SK-N-SH (cell line): Measurements from ENCODE around the gene RBP3. TPM values are rescaled to one million over a fixed set of nuclear protein-coding genes. Genes with fewer than 3 reads are reported as not detected.

Experiments
- CTCF ChIA-PET: fragments of 300-600, 350-600 bp; formaldehyde crosslinking; extraction: SDS; loops from one replicate; lab custom pipeline; 2021; lab: Yijun Ruan, JAX
- POLR2A ChIA-PET: fragments of 350-600 bp; sonication (Branson Sonifier 250); formaldehyde crosslinking; extraction: SDS; loops from one replicate; lab custom pipeline; 2020; ENCODE audit warnings: antibody characterized with exemption, inconsistent platforms; lab: Yijun Ruan, JAX
- DNase-seq: peaks from one replicate; pipeline ENCODE4 v3.0.0; 2012
- H2AFZ ChIP-seq: fragments of 200-600 bp; sonication (generic); 2 replicates; pipeline ENCODE4 v1.8.1; 2016; ENCODE audit warnings: antibody characterized with exemption, mild to moderate bottlenecking, low read depth
- H3F3A ChIP-seq: fragments of 200-600 bp; sonication (generic); replicated peaks from 2 replicates; pipeline ENCODE3; 2016; ENCODE audit warnings: antibody characterized with exemption, mild to moderate bottlenecking; ENCODE audit not compliant: insufficient read depth
- H3K27ac ChIP-seq, 2 experiments: fragments of 200-500 bp in 1 of 2; fragments of 200-600 bp in 1 of 2; sonication (Bioruptor generic) in 1 of 2; sonication (generic), shearing (Covaris generic) in 1 of 2; 2 replicates each; pipeline versions ENCODE4 v1.5.1 to v1.6.1; 2014 to 2016; ENCODE audit warnings: low read depth in 2 of 2, inconsistent platforms in 1 of 2, low read length in 1 of 2, mild to moderate bottlenecking in 1 of 2, mixed read lengths in 1 of 2
- H3K27me3 ChIP-seq: fragments of 200-600 bp; sonication (generic), shearing (Covaris generic); 2 replicates; pipeline ENCODE4 v1.6.1; 2016; ENCODE audit warnings: mixed run types; ENCODE audit not compliant: insufficient read depth
- H3K36me3 ChIP-seq, 2 experiments: fragments of 200-500 bp in 1 of 2; fragments of 200-600 bp in 1 of 2; sonication (Bioruptor generic) in 1 of 2; sonication (generic) in 1 of 2; replicated peaks in 1 of 2; 2 replicates each; pipeline versions ENCODE3 to v1.5.1; 2014 to 2016; ENCODE audit warnings: low read length in 1 of 2, mild to moderate bottlenecking in 1 of 2; ENCODE audit not compliant: insufficient read depth in 2 of 2, control insufficient read depth in 1 of 2
- H3K4me1 ChIP-seq, 2 experiments: fragments of 200-500 bp in 1 of 2; fragments of 200-600 bp in 1 of 2; sonication (Bioruptor generic) in 1 of 2; sonication (generic), shearing (Covaris generic) in 1 of 2; 2 replicates each; pipeline versions ENCODE4 v1.5.1 to v1.6.1; 2014 to 2016; ENCODE audit warnings: low read depth in 1 of 2, low read length in 1 of 2, mixed run types in 1 of 2; ENCODE audit not compliant: insufficient read depth in 2 of 2, control insufficient read depth in 1 of 2
- H3K4me2 ChIP-seq: fragments of 200-600 bp; sonication (generic), shearing (Covaris generic); 2 replicates; pipeline ENCODE4 v1.6.1; 2017; ENCODE audit warnings: mixed run types
- H3K4me3 ChIP-seq, 2 experiments: fragments of 200-500 bp in 1 of 2; fragments of 200-600 bp in 1 of 2; sonication (Bioruptor generic) in 1 of 2; sonication (generic), shearing (Covaris generic) in 1 of 2; 2 replicates each; pipeline versions ENCODE4 v1.5.1 to v1.8.1; 2014 to 2016; ENCODE audit warnings: low read depth in 2 of 2, inconsistent platforms in 1 of 2, low read length in 1 of 2, mild to moderate bottlenecking in 1 of 2, mixed read lengths in 1 of 2, moderate library complexity in 1 of 2
- H3K79me2 ChIP-seq: fragments of 200-600 bp; sonication (generic); 2 replicates; pipeline ENCODE4 v1.8.1; 2017; ENCODE audit warnings: mild to moderate bottlenecking; ENCODE audit not compliant: insufficient read depth
- H3K9ac ChIP-seq: fragments of 200-600 bp; sonication (generic); 2 replicates; pipeline ENCODE4 v1.6.1; 2017; ENCODE audit warnings: mixed run types
- H3K9me2 ChIP-seq: fragments of 200-600 bp; sonication (generic); 2 replicates; pipeline ENCODE4 v1.6.1; 2017; ENCODE audit warnings: mixed run types
- H3K9me3 ChIP-seq: fragments of 200-600 bp; sonication (generic); 2 replicates; pipeline ENCODE4 v1.6.1; 2017; ENCODE audit warnings: mixed run types, mild to moderate bottlenecking, moderate library complexity
- H4K20me1 ChIP-seq: fragments of 200-600 bp; sonication (generic); 2 replicates; pipeline ENCODE4 v1.6.1; 2017; ENCODE audit warnings: mild to moderate bottlenecking, mixed run types; ENCODE audit not compliant: insufficient read depth
- ELF1 ChIP-seq: IDR thresholded peaks from 2 replicates; pipeline ENCODE4 v1.4.0; 2012
- EP300 ChIP-seq, 2 experiments: IDR thresholded peaks; 2 replicates each; pipeline versions ENCODE4 v1.4.0 to v1.6.1; 2012; ENCODE audit warnings: borderline replicate concordance in 1 of 2, low read depth in 1 of 2, low read length in 1 of 2
- EZH2phosphoT487 ChIP-seq: fragments of 200-600 bp; sonication (generic); IDR thresholded peaks from 2 replicates; pipeline ENCODE4 v1.6.1; 2017; ENCODE audit warnings: low read depth, mixed run types, mild to moderate bottlenecking, antibody characterized with exemption, moderate library complexity, borderline replicate concordance
- FOXJ3 ChIP-seq: sonication (generic); formaldehyde crosslinking; IDR thresholded peaks from 2 replicates; pipeline ENCODE4 v1.5.1; 2020; ENCODE audit warnings: mild to moderate bottlenecking, missing genetic modification reagents
- IRF3 ChIP-seq: fragments of 150-350 bp; IDR thresholded peaks from 2 replicates; pipeline ENCODE4 v1.6.1; 2016; ENCODE audit warnings: mild to moderate bottlenecking, low read depth, low read length
- MAX ChIP-seq: IDR thresholded peaks from 2 replicates; pipeline ENCODE4 v1.4.0; 2012; ENCODE audit warnings: low read depth
- MEF2A ChIP-seq: IDR thresholded peaks from 2 replicates; pipeline ENCODE4 v1.4.0; 2012; ENCODE audit warnings: low read depth, borderline replicate concordance
- MXI1 ChIP-seq: IDR thresholded peaks from 2 replicates; pipeline ENCODE4 v1.6.1; 2012; ENCODE audit warnings: mild to moderate bottlenecking, low read depth, low read length, improper control_type of control experiment
- PBX3 ChIP-seq: IDR thresholded peaks from 2 replicates; pipeline ENCODE4; 2012
- POLR2AphosphoS5 ChIP-seq: IDR thresholded peaks from 2 replicates; pipeline ENCODE4 v1.6.1; 2012; ENCODE audit warnings: low read depth, low read length
- RAD21 ChIP-seq: IDR thresholded peaks from 2 replicates; pipeline ENCODE4 v1.6.1; 2012; ENCODE audit warnings: mild to moderate bottlenecking, low read length
- RCOR1 ChIP-seq: fragments of 150-350 bp; IDR thresholded peaks from 2 replicates; pipeline ENCODE4 v1.6.1; 2017; ENCODE audit warnings: antibody characterized with exemption, low read length
- RXRA ChIP-seq: IDR thresholded peaks from 2 replicates; pipeline ENCODE4 v1.4.0; 2012; ENCODE audit warnings: low read depth, mild to moderate bottlenecking, borderline replicate concordance
- SIN3A ChIP-seq: IDR thresholded peaks from 2 replicates; pipeline ENCODE4 v1.6.1; 2012; ENCODE audit warnings: low read depth, mild to moderate bottlenecking, low read length, moderate library complexity, borderline replicate concordance
- SMC3 ChIP-seq: IDR thresholded peaks from 2 replicates; pipeline ENCODE4 v1.6.1; 2012; ENCODE audit warnings: low read depth, low read length, improper control_type of control experiment
- TAF1 ChIP-seq: IDR thresholded peaks from 2 replicates; pipeline ENCODE4 v1.6.1; 2012; ENCODE audit warnings: low read depth, mild to moderate bottlenecking, low read length, moderate library complexity, borderline replicate concordance
- TCF12 ChIP-seq: IDR thresholded peaks from 2 replicates; pipeline ENCODE4 v1.4.0; 2012
- USF1 ChIP-seq: IDR thresholded peaks from 2 replicates; pipeline ENCODE4 v1.4.0; 2012; ENCODE audit warnings: low read depth, borderline replicate concordance
- YY1 ChIP-seq: IDR thresholded peaks from 2 replicates; pipeline ENCODE4 v1.4.0; 2012; ENCODE audit warnings: low read depth, mild to moderate bottlenecking
- ZBTB33 ChIP-seq: IDR thresholded peaks from 2 replicates; pipeline ENCODE4 v1.4.0; 2012; ENCODE audit warnings: low read depth, borderline replicate concordance
- WGBS: methylation state at CpG from one replicate; pipeline ENCODE4 v1.1.6; 2017; ENCODE audit warnings: low lambda C conversion rate; 5-methylcytosine and 5-hydroxymethylcytosine counted together
- polyA plus RNA-seq, 3 experiments: library from polyadenylated mRNA; depleted of rRNA; stranded (reverse); fragments of >200 nt; gene quantifications; 2 replicates each; pipeline ENCODE4 v1.2.3, GENCODE V29; 2012

RBP3 gene
- polyA plus RNA-seq, 1 of the 3 experiments (the other 2 are of a cell fraction): not detected

- H3K9ac ChIP-seq: no peak overlapping the region
- H3K27ac ChIP-seq: no peak overlapping the region
- H3K27me3 ChIP-seq: no peaks in the 10 kb centered on the region
- peaks cover 0 to 6% of the 10 kb centered on the region in 2 experiments; a peak in 1 of 4 replicates for H3K4me1 ChIP-seq
- H2AFZ ChIP-seq: no peak overlapping the region
- no peaks in the 10 kb centered on the region for H3K9me3 ChIP-seq
- DNase-seq: peak; percentile 10
- no peaks in the 10 kb centered on the region for H3K36me3 ChIP-seq
- no peaks in the 10 kb centered on the region for H4K20me1 ChIP-seq
- POLR2A ChIA-PET: no interaction called here
- H3K4me3 ChIP-seq: no peak overlapping the region
- CTCF ChIA-PET: interaction anchor here (1.2 to 7.4 kb wide), 3 partner anchors 10 to 32 kb away, joined by 3 to 50 read pairs (median 7); partner anchors contain the start of gene RBP3
- H3K79me2 ChIP-seq: no peaks in the 10 kb centered on the region
- WGBS: 84% methylated on average over 7 of the region's 7 CpGs
- TF ChIP-seq YY1: no peak
- no peak for TF ChIP-seq ELF1
- no peak for TF ChIP-seq USF1
- no peak for TF ChIP-seq MXI1
- no peak for TF ChIP-seq RXRA
- no peak for TF ChIP-seq TCF12
- TF ChIP-seq FOXJ3 (CRISPR knock-in tag): no peak
- TF ChIP-seq RCOR1: no peak
- TF ChIP-seq MAX: no peak
- TF ChIP-seq EP300 (IDR thresholded peaks at IDR 0.05; ENCODE audit: borderline replicate concordance in 1 of 2, low read depth in 1 of 2, low read length in 1 of 2): no peak
- no peaks in the 10 kb centered on the region for H3K9me2 ChIP-seq
- H3F3A ChIP-seq: no peaks in the 10 kb centered on the region
- H3K4me2 ChIP-seq: no peak overlapping the region
These were observed 23.7 kb downstream of the RBP3 start for GRCh38 chr10:47371629-47372485.

- CTCF ChIA-PET: interaction anchor here (0.5 to 7.4 kb wide), 2 partner anchors 11 to 348 kb away, joined by 3 to 50 read pairs; no protein-coding TSS in a partner anchor
These were observed 24.6 kb downstream of the RBP3 start for GRCh38 chr10:47372726-47373125.

More at GRCh38 chr10:47372726-47373125, 24.6 kb downstream of the RBP3 start:
- no peak for TF ChIP-seq IRF3
- no peak for TF ChIP-seq SIN3A
- TF ChIP-seq PBX3: no peak
- no peak for TF ChIP-seq ZBTB33
- TF ChIP-seq SMC3: no peak
- no peak for TF ChIP-seq RAD21
- TF ChIP-seq TAF1: no peak
- no peak for TF ChIP-seq POLR2AphosphoS5
- no peak for TF ChIP-seq USF1
- TF ChIP-seq TCF12: no peak
- no peak for TF ChIP-seq MEF2A
- no peak for TF ChIP-seq EZH2phosphoT487
- Histone ChIP-seq H3K4me1 (peaks cover 0 to 13% of the 10 kb centered on the region in 2 experiments; a peak in 2 of 4 replicates), H3K27me3 (no peaks in the 10 kb centered on the region), H3K79me2 (no peaks in the 10 kb centered on the region), H3K9me2 (no peaks in the 10 kb centered on the region), H3K27ac (no peak overlapping the region), H4K20me1 (no peaks in the 10 kb centered on the region), H3F3A (no peaks in the 10 kb centered on the region), H2AFZ (no peak overlapping the region), H3K4me3 (no peak overlapping the region), H3K9ac (no peak overlapping the region), H3K9me3 (no peaks in the 10 kb centered on the region), H3K36me3 (no peaks in the 10 kb centered on the region), H3K4me2 (no peak overlapping the region)
- POLR2A ChIA-PET: no interaction called here
- 75% methylated on average over 5 of the region's 6 CpGs for WGBS
- peak; percentile 10 for DNase-seq
